HG02642 (cell line): ENCODE results near the gene TRIM45.
A peak's percentile ranks its signal among the peaks of the same experiment; 100 is the strongest.
"Not testable (repeated sequence)": the region's sequence is repeated elsewhere in the genome, so short reads cannot be mapped to it uniquely, and the experiment has no call there.

Source experiments
- ATAC-seq: cut with Tn5 transposase; IDR thresholded peaks from one replicate; pipeline ENCODE4 v1.9.1; 2021; ENCODE audit warnings: mild to moderate bottlenecking; ENCODE audit not compliant: unreplicated experiment, poor library complexity

The TRIM45 gene

DNA sequence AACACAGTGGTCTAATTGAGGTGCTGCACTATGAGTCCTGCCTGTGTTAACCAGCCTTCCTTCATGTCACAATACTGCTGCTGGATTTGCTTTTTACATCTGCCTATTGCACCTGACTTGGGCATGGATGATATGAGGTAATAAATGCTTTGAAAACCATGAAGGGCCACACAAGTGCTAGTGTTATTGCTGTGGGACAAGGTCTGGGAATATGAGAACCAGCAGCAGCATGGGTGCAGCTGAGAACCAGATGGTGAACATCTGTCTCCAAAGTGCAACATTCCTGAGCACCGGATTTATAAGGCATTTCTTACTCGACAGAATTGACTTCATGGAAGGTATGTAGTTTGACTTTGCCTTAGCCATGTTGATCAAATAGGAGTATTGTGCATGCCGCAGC is 16.6 kb downstream of the TRIM45 start:
- ATAC-seq, result no peak

DNA sequence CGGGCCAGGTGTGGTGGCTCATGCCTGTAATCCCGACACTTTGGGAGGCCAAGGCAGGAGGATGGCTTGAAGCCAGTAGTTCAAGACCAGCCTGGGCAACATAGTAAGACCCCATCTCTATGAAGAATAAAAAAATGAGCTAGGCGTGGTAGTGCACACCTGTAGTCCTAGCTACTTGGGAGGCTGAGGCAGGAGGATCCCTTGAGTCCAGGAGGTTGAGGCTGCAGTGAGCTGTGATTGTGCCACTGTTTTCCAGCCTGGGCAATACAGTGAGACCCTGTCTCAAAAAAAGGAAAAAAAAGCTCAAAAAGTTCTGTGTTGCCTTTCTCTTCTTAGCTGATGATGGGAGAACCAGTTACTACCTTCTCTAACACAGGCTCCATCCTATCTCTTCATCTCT is 19.7 kb downstream of the TRIM45 start:
- ATAC-seq, result not testable (repeated sequence)

DNA sequence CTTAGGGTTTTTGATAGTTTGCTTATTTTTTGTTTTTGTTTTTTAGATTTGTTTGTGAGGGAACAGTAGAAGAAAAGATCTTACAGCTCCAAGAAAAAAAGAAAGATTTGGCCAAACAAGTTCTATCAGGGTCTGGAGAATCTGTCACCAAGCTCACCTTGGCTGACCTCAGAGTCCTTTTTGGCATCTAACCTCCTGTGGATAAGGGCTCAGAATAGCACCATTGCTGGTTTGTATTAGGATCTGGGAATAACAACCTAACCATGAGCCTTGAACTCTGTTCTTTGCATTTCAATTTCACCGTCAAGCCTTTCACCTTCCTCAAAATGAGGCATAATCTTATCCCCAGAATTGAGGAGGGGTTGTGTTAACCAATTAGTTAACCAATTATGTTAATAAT is 20.2 kb downstream of the TRIM45 start:
- no peak for ATAC-seq

DNA sequence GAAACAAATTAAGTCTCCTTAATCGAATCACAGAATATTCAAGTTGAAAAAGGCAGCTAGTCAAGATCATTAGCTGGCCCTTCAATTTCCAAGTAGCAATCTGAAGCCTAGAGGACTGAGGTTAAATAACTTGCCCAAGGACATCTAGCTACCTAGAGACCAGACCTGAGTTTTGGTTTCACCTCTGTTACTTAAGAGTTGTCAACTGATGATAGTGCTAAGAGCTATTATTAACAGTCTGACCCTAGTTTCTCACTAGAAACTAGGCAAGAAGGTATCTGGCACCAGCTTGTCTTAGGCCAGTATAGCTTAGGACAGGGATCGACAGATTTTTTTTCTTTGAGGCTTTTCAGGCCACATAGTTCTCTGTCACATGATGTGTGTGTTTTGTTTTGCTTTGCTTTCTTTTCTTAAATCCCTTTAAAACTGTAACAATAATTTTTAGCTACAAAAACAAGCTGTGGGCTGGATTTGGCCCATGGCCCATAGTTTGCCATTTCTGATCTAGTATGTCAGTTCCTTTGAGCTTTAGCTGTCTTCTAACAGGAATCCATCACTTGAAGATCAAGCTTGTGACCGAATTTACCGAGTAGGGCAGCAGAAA is 23.2 kb downstream of the TRIM45 start:
- no peak for ATAC-seq

DNA sequence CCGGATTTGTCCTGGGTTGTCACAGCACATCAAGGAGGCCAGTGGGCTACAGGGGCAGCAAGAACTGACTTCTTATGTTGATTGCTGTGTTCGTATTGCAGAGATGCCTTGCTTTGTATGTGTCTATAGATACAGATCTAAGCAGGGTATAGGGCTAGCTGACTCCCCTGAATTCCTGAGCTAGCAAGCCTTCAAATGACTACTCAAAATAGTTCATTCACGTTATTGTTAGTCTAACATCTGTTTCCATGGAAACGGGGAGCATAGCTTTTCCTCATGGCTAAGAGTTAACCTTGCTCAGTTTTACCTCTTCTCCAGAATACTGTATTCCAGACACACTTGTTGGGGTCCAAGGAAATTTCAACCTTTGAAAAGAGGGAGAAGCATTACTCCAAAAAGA is 24.1 kb downstream of the TRIM45 start:
- no peak for ATAC-seq

DNA sequence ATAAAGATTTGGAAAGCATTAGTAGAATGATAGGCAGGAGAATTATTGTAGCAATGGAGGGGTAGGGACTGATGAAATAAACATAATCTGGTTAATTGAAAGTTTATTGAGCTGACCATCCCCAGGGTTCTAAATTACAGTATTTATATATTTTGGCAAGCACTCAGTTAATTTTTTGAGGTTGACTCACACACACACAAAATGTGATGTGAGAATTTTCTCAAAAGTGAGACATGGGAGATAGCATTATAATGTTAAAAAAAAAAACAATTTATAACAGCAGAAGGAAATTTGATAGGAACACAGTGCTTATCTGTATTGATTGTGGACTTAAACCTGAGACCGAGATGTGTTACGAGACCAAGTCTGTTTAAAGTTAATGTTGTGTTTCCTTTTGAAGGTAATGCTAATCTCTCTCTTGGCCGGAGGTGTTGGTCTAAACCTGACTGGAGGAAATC is 24.6 kb downstream of the TRIM45 start:
- ATAC-seq, result no peak

DNA sequence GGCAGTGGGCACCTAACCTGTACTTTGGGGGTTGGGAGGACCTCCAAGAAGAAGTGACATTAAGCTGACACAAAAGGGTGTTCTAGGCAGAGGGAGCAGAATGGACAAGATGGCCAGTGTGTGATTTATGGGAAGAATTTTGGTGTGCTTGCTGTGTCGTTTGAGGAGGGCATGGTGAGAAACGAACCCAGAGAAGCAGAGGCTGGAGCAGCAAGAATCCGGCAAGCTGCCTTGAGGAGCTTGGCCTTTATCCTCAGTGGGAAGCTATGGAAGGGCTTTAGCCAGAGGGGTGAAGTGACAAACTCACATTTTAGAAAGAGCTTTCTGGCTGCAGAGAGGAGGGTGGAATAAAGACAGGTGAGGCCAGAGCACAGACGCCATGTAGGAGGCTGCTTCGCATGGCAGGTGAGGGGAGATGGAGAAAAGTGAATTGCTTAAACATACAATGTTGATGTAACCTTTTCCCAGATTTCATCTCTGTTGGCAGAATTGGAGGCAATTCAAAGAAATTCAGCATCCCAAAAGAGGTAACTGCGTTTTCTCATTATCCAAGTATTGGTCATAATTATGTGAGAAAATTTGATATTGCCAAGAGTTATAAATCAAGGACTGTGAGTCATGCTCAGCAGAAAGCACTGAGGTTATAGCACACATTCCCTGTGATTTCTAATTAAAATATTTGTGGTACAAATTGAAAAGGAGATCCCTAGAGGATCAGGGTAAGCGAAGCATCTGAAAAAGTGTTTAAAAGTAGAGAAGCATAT is 26.5 kb downstream of the TRIM45 start:
- ATAC-seq, result no peak

DNA sequence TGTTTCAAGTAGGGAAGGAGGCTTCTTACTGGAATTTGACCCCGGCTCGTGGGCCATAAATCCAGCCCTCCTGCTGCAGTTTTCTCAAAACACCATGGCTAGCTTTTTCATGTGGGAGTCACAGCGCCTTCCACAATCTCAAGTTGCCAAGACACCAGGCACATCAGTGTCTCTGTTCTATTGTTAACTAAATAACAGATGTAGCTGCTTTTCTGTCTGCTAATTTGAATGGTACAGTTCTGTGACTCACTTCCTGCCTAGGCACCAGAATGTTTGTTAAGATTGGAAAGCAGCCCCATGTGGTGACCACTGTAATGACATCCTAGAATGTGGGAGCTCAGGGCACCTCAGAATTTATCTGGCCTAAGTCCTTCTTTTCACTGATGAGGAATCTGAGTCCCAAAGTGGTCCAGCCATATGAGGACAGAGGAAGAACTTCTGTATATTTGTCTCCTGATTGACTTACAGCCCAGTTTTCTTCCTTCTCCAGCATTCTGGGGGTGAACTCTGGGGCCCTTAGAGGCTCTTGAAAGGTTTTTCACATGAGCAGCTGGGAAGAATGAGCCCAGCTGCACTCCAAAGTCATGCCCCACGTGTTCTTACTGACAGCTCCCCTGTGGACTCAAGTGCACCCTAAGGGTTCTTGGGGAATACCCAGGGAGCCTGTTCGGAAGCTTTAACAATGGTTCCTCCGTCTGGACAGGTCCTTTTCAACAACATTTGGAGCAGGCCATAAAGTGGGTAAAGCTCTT is 27.5 kb downstream of the TRIM45 start:
- ATAC-seq, result peak; percentile 81

DNA sequence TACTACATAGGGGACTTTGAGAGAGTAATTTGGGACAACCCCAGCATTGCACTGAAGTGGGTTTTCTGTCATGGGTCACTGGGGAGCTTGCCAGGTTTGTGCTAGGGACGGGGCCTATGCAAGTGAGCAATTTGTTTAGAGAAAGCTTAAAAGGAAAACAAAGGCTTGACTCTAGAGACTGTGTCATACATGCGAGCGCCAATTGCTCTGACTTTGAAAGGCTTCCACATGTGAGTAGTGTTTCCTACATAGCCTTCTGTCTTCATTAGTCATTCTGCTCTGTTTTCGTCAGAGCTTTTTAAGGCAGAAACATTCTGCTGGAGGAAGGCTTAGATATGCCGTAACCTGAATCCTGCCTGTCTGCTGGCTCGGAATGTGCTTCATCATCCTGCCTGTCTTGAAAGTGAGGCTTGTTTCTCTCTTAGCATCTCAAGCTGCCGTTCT is 28.4 kb downstream of the TRIM45 start:
- ATAC-seq, result no peak

DNA sequence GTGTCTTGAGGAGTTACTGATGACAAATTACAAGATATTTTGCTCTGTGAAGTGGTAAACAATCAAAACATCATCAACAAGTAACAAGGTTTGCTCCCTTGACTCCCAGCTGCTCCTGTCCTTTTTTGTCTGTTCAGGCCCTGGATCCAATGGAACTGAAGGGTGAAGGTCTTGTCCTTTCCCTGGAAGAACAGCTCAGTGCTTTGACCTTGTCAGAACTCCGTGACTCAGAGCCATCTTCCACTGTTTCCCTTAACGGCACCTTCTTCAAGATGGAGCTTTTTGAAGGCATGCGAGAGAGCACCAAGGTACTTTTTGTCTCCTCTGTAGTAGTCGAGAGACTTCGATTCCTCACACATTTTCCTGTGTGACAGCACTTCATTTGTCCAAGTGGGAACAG is 29.0 kb downstream of the TRIM45 start:
- no peak for ATAC-seq

DNA sequence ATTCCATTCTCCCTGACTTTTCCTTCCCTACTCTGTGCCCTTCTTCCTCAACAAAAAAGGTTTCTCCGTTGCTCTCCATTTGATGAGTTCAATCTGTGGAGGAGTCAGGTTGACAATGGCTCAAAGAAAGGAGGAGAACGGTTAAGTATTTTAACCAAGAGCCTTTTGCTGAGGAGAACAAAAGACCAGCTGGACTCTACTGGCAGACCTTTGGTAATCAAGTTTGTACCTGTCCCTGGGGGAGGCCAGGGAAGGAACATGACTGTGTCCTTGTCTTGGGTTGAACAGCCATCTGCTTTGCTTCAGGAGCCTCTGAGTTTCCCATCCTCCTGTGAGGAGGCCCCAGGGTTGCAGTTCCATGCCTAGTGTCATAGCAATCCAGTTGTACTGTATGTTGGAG is 31.6 kb downstream of the TRIM45 start:
- no peak for ATAC-seq

DNA sequence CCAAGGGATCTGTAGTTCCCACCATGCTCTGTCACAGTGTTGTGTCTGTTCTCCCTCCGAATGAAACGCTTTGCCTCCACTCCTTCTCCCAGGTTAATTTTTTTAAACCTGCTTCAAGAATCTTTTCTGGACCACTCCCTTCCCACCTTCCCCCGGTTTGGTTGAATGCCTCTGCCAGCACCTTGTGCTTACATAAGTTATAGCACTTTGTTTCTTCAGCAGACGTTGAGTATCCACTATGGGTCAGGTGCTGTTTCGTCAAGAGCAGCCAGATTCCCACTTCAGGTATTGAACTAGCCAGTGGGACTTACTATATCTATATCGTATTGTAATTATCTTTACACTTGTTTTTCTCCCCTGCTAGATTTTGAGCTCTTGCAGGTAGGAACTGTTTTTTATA is 33.9 kb downstream of the TRIM45 start:
- ATAC-seq, result no peak

DNA sequence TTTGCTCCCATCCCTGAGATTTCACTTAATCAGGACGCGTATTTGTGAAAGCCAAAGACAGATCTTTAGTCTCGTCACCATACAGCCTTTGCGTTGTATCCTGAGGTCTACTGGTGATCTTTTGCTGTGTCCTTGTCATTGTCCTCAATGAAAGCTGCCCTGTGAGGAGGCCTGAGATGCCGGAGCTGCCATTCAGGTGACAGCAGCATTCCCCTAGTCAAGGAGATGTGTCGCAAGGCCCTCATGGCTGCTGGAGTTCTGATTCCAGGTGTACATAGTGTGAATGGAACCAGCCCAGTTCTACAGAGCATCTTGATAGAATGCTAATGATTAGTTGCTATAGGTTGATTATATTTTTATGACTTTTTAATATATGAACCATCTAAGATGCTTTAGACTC is 37.3 kb downstream of the TRIM45 start:
- no peak for ATAC-seq

DNA sequence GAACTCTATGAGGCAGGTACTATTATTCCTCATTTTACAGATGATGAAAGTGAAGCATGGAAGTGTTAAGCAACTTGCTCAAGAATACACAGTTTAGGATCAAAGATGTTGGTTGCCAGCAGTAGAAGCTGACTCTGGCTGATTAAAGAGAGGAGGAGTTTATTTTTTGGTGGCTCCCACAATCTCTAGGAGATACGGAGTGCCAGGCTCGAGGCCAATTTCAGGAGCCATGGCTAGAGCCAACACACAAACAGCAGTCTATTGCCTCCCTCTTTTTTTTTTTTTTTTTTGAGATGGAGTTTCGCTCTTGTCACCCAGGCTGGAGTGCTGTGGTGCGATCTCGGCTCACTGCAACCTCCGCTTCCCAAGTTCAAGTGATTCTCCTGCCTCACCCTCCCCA is 41.8 kb downstream of the TRIM45 start:
- no peak for ATAC-seq

DNA sequence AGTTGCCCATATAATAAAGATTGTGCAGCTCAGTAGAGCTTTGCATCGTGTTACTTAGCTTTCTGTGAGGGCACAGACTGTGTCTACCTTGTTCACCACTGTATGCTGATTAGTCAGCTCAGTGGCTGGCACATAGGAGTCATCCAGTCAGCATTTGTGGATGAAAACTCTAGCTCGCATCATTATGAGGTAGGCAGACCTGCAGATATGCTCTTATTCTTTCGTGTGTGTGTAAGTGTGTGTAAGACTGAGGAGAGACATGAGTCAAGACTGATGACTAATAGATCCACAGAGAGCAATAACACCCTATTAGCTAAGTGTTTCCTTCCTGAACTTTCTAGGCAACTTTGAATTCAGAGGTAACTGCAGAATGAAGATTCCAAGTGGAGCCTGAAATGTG is 44.3 kb downstream of the TRIM45 start:
- no peak for ATAC-seq

DNA sequence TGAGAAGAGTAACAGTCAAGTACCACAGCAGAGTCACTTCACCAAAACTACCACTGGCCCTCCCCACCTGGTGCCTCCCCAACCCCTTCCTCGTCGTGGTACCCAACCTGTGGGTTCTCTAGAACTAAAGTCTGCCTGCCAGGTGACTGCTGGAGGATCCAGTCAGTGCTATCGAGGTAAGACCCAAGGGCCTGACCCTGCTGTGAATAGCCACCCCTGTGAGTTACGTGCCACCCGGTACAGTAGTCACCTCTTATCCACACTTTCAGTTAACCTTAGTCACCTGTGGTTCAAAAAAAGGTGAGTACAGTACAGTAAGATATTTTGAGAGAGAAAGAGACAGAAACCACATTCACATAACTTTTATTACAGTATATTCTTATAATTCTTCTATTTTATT is 44.9 kb downstream of the TRIM45 start:
- no peak for ATAC-seq

DNA sequence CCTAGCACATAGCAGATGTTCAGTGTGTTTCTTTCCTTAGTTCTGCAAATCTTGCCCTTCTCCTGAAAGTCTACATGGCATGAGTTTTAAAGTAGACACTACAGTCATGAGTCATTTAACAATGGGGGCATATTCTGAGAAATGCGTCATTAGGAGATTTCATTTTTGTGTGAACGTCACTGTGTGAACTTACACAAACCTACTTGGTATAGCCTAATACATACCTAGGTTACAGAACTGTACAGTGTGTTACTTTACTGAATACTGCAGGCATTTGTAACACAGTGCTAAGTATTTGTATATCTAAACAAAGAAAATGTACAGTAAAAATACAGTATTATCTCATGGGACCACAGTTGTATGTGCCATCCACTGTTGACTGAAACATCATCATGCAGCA is 51.4 kb downstream of the TRIM45 start:
- ATAC-seq, result no peak

DNA sequence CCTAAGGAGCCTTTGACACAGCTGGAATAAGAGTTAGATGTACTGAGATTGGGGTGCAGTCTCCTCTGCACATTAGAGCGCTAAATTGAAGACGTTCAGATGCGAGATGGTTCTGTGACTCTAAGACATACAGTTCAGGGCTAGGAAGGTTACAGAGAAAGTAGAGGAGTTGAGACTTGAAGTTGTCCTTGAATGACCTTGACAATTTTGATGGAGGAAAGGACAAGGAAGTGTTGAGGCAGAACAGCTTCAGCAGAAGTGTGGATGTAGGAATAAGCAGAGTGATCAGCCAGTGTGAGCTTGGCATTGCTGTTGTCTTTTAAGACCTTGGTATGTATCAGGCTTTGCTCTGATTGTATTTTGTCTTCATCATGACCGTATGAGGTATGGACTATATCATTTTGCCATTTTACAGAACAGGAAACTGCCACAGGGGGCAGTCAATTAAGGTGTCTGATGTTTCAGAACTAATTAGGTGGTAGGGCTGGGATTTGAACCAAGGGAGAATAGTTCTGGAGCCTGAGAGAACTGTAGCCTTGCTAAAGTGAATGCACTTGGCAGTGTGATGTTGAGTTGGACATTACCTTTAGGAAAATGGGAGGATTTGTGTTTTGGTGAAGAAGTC is 52.2 kb downstream of the TRIM45 start:
- ATAC-seq, result no peak

DNA sequence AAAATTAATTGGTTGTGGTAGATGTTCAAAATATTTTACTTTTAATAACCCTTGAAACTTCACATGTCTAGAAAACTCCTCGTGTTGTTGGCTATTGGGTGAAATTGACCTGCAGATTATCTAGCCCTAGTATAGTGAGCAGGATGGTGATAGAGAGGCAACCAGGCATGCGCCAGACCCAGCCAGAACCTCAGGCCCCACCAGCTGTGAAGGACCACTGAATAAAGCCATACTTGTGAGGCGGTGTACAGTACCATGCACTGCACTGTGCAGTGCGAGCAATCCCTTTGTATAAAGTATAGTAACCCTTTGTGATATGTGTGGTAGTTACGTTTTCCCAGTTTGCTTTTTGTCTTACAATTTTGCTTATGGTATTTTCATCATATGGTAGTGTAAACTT is 53.0 kb downstream of the TRIM45 start:
- no peak for ATAC-seq

DNA sequence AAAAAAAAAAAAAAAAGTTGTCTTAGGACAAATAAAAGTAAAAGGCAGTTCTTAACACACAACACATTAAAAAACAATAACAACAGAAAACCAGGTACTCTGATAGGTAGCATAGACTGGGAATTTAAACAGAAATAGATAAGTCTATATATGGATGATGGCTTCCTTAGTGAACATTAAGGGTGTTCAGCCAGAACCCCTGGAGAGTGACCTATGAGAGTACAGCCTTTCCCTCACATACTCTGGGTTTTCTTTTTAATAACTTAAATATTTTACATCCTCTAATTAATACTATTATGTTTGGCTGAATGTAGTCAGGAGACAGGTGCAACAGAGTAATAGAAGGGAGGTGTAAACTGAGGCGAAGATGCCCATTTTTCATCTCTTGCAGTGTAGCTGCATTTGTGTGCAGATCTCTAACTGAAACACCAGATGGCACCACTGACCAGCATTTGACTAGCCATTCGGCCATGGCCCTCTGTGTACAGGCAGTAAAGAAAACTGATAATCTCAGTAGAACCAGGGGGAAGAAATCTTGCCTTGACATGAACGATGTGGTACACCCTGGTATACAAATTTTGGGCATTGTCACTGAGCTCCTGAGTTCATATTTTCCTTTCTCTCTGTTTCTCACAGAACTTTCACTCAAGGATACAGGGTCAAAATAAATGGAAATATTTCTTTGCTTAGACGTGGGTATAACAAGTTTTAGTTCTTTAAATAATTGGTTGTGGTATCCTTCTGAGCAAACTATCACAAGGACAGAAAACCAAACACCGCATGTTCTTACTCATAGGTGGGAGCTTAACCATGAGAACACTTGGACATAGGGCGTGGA is 53.8 kb downstream of the TRIM45 start:
- ATAC-seq, result peak; percentile 70
